HAP-1 (cell line): ENCODE measurements around the gene METTL15.
"Not testable (repeated sequence)": the region's sequence is repeated elsewhere in the genome, so short reads cannot be mapped to it uniquely, and the experiment has no call there.

Source experiments
- DNase-seq, 2 experiments: peaks; one replicate each; pipeline ENCODE4 v3.0.0-alpha.2; 2016 to 2020; ENCODE audit warnings: low spot score in 2 of 2
- H3K27me3 ChIP-seq: fragments of 250-450 bp; sonication (Bioruptor Pico); 2 replicates; pipeline ENCODE4 v1.5.1; 2020; ENCODE audit warnings: low read depth, mild to moderate bottlenecking, moderate library complexity
- H3K36me3 ChIP-seq: fragments of 250-450 bp; sonication (Bioruptor Pico); replicated peaks from 2 replicates; pipeline ENCODE4 v1.5.1; 2020; ENCODE audit warnings: mild to moderate bottlenecking
- H3K4me1 ChIP-seq: fragments of 250-450 bp; sonication (Bioruptor Pico); 2 replicates; pipeline ENCODE4 v1.5.1; 2020; ENCODE audit warnings: mild to moderate bottlenecking
- H3K4me3 ChIP-seq: fragments of 250-450 bp; sonication (Bioruptor Pico); 2 replicates; pipeline ENCODE4 v1.5.1; 2020; ENCODE audit warnings: mild to moderate bottlenecking, moderate library complexity
- H3K9me3 ChIP-seq: fragments of 250-450 bp; sonication (Bioruptor Pico); 2 replicates; pipeline ENCODE4 v1.5.1; 2020; ENCODE audit warnings: mild to moderate bottlenecking, moderate library complexity
- in situ Hi-C: fragments of 300-500 bp; cut with MboI; formaldehyde crosslinking; loops from 3 replicates; pipeline ENCODE4 v1.14.3; 2020; ENCODE audit warnings: low sequenced_read_pairs, inconsistent platforms, mixed read lengths

Gene METTL15

GRCh38 chr11:28303477-28304191 is 195.4 kb downstream of the METTL15 start:
- no peaks in the 10 kb centered on the region for H3K36me3 ChIP-seq
- H3K4me3 ChIP-seq, result no peak overlapping the region
- no peak for DNase-seq
- no peaks in the 10 kb centered on the region for H3K9me3 ChIP-seq
- H3K4me1 ChIP-seq, result no peaks in the 10 kb centered on the region
- H3K27me3 ChIP-seq, result no peaks in the 10 kb centered on the region
- in situ Hi-C loops, result no loop called here

GRCh38 chr11:28315440-28315839 is 207.3 kb downstream of the METTL15 start:
- DNase-seq, result peak; percentile 63 to 64
- Histone ChIP-seq H3K4me1 (peaks cover 17% of the 10 kb centered on the region), H3K9me3 (no peaks in the 10 kb centered on the region), H3K27me3 (no peaks in the 10 kb centered on the region), H3K36me3 (no peaks in the 10 kb centered on the region), H3K4me3 (no peak overlapping the region)
- in situ Hi-C loops, result no loop called here

GRCh38 chr11:28318871-28319270 is 210.7 kb downstream of the METTL15 start:
- H3K9me3 ChIP-seq, result no peaks in the 10 kb centered on the region
- in situ Hi-C loops, result no loop called here
- H3K27me3 ChIP-seq, result no peaks in the 10 kb centered on the region
- no peaks in the 10 kb centered on the region for H3K36me3 ChIP-seq
- peak; percentile 23 to 58 for DNase-seq
- peaks cover 20% of the 10 kb centered on the region for H3K4me1 ChIP-seq
- no peak overlapping the region for H3K4me3 ChIP-seq

GRCh38 chr11:28323621-28324020 is 215.4 kb downstream of the METTL15 start:
- in situ Hi-C loops, result no loop called here
- H3K4me3 ChIP-seq, result no peak overlapping the region
- peaks cover 8% of the 10 kb centered on the region for H3K4me1 ChIP-seq
- H3K27me3 ChIP-seq, result no peaks in the 10 kb centered on the region
- no peaks in the 10 kb centered on the region for H3K9me3 ChIP-seq
- DNase-seq, result no peak
- H3K36me3 ChIP-seq, result no peaks in the 10 kb centered on the region

GRCh38 chr11:28332393-28332792 is 224.2 kb downstream of the METTL15 start:
- in situ Hi-C loops, DNase-seq, H3K27me3 ChIP-seq: not testable (repeated sequence)

GRCh38 chr11:28337701-28338100 is 229.5 kb downstream of the METTL15 start:
- Histone ChIP-seq H3K36me3 (no peaks in the 10 kb centered on the region), H3K9me3 (peaks cover 4% of the 10 kb centered on the region), H3K4me3 (no peak overlapping the region), H3K4me1 (no peaks in the 10 kb centered on the region), H3K27me3 (no peaks in the 10 kb centered on the region)
- no peak for DNase-seq
- in situ Hi-C loops, result no loop called here

More at GRCh38 chr11:28332393-28332792, 224.2 kb downstream of the METTL15 start:
- not testable (repeated sequence) for H3K36me3 ChIP-seq, H3K4me1 ChIP-seq, H3K4me3 ChIP-seq, H3K9me3 ChIP-seq

GRCh38 chr11:28338371-28338770 is 230.2 kb downstream of the METTL15 start:
- DNase-seq, result no peak
- Histone ChIP-seq H3K27me3 (no peaks in the 10 kb centered on the region), H3K9me3 (peaks cover 4% of the 10 kb centered on the region), H3K4me1 (no peaks in the 10 kb centered on the region), H3K4me3 (no peak overlapping the region), H3K36me3 (no peaks in the 10 kb centered on the region)
- in situ Hi-C loops, result no loop called here

GRCh38 chr11:28339488-28339887 is 231.3 kb downstream of the METTL15 start:
- DNase-seq, result no peak
- Histone ChIP-seq H3K4me3 (no peak overlapping the region), H3K36me3 (no peaks in the 10 kb centered on the region), H3K9me3 (peaks cover 4% of the 10 kb centered on the region), H3K4me1 (no peaks in the 10 kb centered on the region), H3K27me3 (no peaks in the 10 kb centered on the region)
- in situ Hi-C loops, result no loop called here

- no peaks in the 10 kb centered on the region for H3K36me3 ChIP-seq
- H3K27me3 ChIP-seq, result no peaks in the 10 kb centered on the region
- no peak overlapping the region for H3K4me3 ChIP-seq
- in situ Hi-C loops, result no loop called here
- H3K9me3 ChIP-seq, result peaks cover 4% of the 10 kb centered on the region
- DNase-seq, result no peak
- H3K4me1 ChIP-seq, result no peaks in the 10 kb centered on the region
Measured at GRCh38 chr11:28342716-28343115, 234.5 kb downstream of the METTL15 start.

- no peak overlapping the region for H3K4me3 ChIP-seq
- no peaks in the 10 kb centered on the region for H3K4me1 ChIP-seq
- H3K27me3 ChIP-seq, result no peaks in the 10 kb centered on the region
- H3K36me3 ChIP-seq, result no peaks in the 10 kb centered on the region
- no peak for DNase-seq
- H3K9me3 ChIP-seq, result peaks cover 4% of the 10 kb centered on the region
- in situ Hi-C loops, result no loop called here
Measured at GRCh38 chr11:28343304-28344233, 235.4 kb downstream of the METTL15 start.

- Histone ChIP-seq H3K27me3 (no peaks in the 10 kb centered on the region), H3K9me3 (no peaks in the 10 kb centered on the region), H3K4me1 (no peaks in the 10 kb centered on the region), H3K4me3 (no peak overlapping the region), H3K36me3 (no peaks in the 10 kb centered on the region)
- no peak for DNase-seq
- in situ Hi-C loops, result no loop called here
Measured at GRCh38 chr11:28346209-28346608, 238.0 kb downstream of the METTL15 start.

GRCh38 chr11:28346721-28347120 is 238.5 kb downstream of the METTL15 start:
- no peaks in the 10 kb centered on the region for H3K9me3 ChIP-seq
- no peaks in the 10 kb centered on the region for H3K36me3 ChIP-seq
- no peaks in the 10 kb centered on the region for H3K27me3 ChIP-seq
- in situ Hi-C loops, result no loop called here
- no peaks in the 10 kb centered on the region for H3K4me1 ChIP-seq
- DNase-seq, result no peak
- no peak overlapping the region for H3K4me3 ChIP-seq

GRCh38 chr11:28347371-28347770 is 239.2 kb downstream of the METTL15 start:
- no peaks in the 10 kb centered on the region for H3K4me1 ChIP-seq
- no peaks in the 10 kb centered on the region for H3K27me3 ChIP-seq
- no peak overlapping the region for H3K4me3 ChIP-seq
- no peaks in the 10 kb centered on the region for H3K36me3 ChIP-seq
- DNase-seq, result no peak
- H3K9me3 ChIP-seq, result no peaks in the 10 kb centered on the region
- in situ Hi-C loops, result no loop called here

- Histone ChIP-seq H3K36me3 (no peaks in the 10 kb centered on the region), H3K4me3 (no peak overlapping the region), H3K4me1 (no peaks in the 10 kb centered on the region), H3K27me3 (no peaks in the 10 kb centered on the region), H3K9me3 (no peaks in the 10 kb centered on the region)
- no peak for DNase-seq
- in situ Hi-C loops, result no loop called here
Measured at GRCh38 chr11:28350216-28350615, 242.0 kb downstream of the METTL15 start.
